Mammary epithelial cell (primary cell): ENCODE data around the gene ABCB1.

ENCODE experiments used
- EZH2 ChIP-seq: IDR thresholded peaks from 2 replicates; pipeline ENCODE4 v1.6.1; 2012; ENCODE audit warnings: low read length, inconsistent platforms, borderline replicate concordance
- TF ChIP-seq, protein P1 (sequence below), 2 donors: IDR thresholded peaks in 1 of 2; conservative IDR thresholded peaks in 1 of 2; 2 replicates each; pipeline ENCODE4 v1.5.1; 2011 to 2012; ENCODE audit warnings: inconsistent platforms in 2 of 2, low read length in 2 of 2, mild to moderate bottlenecking in 2 of 2, control low read depth in 1 of 2, low read depth in 1 of 2; ENCODE audit not compliant: insufficient read depth in 1 of 2; ENCODE audit errors: extremely low read depth in 1 of 2

DNA sequence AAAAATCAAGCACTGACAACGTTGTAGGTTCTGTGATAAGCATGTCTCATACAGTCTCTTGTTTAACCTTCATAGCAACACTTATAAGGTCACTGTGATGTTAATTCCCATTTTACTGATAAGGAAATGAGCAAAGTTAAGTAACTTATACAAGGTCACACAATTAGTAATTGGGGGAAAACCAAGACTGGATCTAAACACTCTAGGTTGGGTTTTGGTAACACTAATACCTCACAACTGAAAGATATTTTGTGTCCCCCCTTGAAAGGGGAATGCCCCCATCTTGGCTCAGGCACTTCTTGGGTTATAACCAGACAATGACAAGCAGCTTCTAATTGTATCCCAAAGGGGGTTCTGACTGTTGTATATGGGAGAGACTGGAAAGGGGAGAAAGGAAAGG is 89.2 kb downstream of the ABCB1 start:
- TF ChIP-seq, protein P1, sequence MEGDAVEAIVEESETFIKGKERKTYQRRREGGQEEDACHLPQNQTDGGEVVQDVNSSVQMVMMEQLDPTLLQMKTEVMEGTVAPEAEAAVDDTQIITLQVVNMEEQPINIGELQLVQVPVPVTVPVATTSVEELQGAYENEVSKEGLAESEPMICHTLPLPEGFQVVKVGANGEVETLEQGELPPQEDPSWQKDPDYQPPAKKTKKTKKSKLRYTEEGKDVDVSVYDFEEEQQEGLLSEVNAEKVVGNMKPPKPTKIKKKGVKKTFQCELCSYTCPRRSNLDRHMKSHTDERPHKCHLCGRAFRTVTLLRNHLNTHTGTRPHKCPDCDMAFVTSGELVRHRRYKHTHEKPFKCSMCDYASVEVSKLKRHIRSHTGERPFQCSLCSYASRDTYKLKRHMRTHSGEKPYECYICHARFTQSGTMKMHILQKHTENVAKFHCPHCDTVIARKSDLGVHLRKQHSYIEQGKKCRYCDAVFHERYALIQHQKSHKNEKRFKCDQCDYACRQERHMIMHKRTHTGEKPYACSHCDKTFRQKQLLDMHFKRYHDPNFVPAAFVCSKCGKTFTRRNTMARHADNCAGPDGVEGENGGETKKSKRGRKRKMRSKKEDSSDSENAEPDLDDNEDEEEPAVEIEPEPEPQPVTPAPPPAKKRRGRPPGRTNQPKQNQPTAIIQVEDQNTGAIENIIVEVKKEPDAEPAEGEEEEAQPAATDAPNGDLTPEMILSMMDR (conservative IDR thresholded peaks at IDR 0.05 in 1 of 2, IDR thresholded peaks at IDR 0.05 in 1 of 2; ENCODE audit: extremely low read depth in 1 of 2, insufficient read depth in 1 of 2, low read depth in 1 of 2, low read length in 2 of 2) = no peak
- no peak for TF ChIP-seq EZH2
